ENCODE measurements around the gene DOCK4. TPM values are rescaled to one million over a fixed set of nuclear protein-coding genes. Genes with fewer than 3 reads are reported as not detected.

DOCK4 gene
- total RNA-seq, 4 donors from 2014 or later = 8.2 to 9.0 (median 8.6) TPM

DNA sequence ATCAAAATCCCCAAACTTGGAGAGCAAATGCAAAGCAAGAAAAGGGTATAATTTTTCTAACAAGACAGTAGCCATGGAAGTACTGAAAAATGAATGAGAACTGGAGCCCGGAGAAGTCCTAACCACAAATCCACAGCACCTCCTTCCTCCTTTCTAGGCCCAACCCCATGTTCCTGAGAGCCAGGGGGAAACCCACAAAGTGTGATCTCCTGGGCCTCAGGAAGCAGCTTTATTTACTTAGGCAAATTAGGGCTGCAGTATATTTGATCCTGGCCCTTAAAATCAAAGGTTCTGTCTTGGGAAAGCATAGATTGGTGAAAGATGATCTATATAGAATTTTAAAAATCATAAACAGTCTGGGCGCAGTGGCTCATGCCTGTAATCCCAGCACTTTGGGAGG, 103.0 kb downstream of the DOCK4 start:
- intact Hi-C loops (cut with DNase I; ENCODE audit: low total_unique reads) = no loop called here
- WGBS, 2 donors = 79 to 80% methylated on average over 2 of the region's 2 CpGs
- no peak overlapping the region for H3K4me3 ChIP-seq (ENCODE audit: low read depth, poor library complexity, severe bottlenecking)
- no peak for TF ChIP-seq POLR2A (IDR thresholded peaks at IDR 0.05)
- TF ChIP-seq, protein P1, sequence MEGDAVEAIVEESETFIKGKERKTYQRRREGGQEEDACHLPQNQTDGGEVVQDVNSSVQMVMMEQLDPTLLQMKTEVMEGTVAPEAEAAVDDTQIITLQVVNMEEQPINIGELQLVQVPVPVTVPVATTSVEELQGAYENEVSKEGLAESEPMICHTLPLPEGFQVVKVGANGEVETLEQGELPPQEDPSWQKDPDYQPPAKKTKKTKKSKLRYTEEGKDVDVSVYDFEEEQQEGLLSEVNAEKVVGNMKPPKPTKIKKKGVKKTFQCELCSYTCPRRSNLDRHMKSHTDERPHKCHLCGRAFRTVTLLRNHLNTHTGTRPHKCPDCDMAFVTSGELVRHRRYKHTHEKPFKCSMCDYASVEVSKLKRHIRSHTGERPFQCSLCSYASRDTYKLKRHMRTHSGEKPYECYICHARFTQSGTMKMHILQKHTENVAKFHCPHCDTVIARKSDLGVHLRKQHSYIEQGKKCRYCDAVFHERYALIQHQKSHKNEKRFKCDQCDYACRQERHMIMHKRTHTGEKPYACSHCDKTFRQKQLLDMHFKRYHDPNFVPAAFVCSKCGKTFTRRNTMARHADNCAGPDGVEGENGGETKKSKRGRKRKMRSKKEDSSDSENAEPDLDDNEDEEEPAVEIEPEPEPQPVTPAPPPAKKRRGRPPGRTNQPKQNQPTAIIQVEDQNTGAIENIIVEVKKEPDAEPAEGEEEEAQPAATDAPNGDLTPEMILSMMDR (IDR thresholded peaks at IDR 0.05) = no peak
- no peak for DNase-seq (ENCODE audit: low spot score in 2 of 2)

DNA sequence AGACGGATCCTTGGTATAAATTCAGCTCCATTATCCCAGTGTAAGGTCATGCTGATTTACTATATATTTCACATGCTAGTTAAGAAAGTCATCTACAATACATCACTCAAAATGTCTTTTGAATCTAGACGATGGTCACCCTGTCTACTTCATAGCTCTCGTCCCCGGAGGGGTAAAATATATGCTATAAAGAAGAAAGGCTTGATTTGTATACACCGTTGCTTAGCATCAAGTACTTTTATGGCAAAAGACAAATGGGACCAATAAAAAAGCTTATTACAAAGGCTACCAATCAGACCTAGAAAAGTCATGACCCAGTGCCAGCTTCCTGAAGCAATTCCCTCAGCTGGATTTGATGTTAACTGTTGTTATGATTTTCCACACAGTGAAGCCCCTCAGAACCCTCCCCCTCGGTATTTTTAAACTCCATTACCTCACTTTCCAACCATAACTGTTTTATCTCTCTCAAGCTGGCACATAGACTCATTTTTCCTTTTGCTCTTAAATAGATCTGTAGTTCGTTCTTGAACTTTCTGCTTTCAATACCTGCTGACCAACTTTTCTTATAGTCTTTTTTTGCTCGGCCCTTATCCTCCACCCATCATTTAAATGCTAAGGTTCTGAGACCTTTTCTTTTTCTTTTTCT, 104.9 kb downstream of the DOCK4 start:
- intact Hi-C loops (cut with DNase I; ENCODE audit: low total_unique reads) = no loop called here
- TF ChIP-seq POLR2A (IDR thresholded peaks at IDR 0.05) = no peak
- TF ChIP-seq, protein P1 (IDR thresholded peaks at IDR 0.05) = no peak

DNA sequence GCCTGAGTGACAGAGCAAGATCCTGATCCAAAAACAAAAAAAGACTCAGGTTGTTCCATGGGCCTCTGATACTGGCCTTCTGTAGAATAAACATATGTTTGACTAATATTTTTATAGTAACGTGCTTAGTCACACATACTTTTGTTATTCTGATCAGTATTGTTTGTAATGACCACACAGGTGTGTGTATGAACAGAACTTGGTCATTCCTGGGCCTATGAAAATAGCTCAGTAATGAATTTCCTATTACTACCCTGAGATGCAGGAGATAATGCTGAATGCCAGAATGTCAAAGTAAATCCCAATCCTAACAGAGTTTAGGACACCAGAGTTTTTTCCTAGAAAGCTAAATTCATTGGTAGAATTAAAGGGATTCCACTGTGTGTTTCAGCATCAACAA, 108.7 kb downstream of the DOCK4 start:
- intact Hi-C loops (cut with DNase I; ENCODE audit: low total_unique reads) = no loop called here
- no peak for TF ChIP-seq POLR2A (IDR thresholded peaks at IDR 0.05)
- TF ChIP-seq, protein P1 (IDR thresholded peaks at IDR 0.05) = no peak
- 89 to 90% methylated on average over 1 of the region's 1 CpG for WGBS, 2 donors
- DNase-seq (ENCODE audit: low spot score in 2 of 2) = no peak
- no peak overlapping the region for H3K4me3 ChIP-seq (ENCODE audit: low read depth, poor library complexity, severe bottlenecking)

More for the DNA sequence above, 104.9 kb downstream of the DOCK4 start:
- WGBS, 2 donors = 63 to 65% methylated on average over 8 of the region's 8 CpGs
- no peak for DNase-seq (ENCODE audit: low spot score in 2 of 2)
- no peak overlapping the region for H3K4me3 ChIP-seq (ENCODE audit: low read depth, poor library complexity, severe bottlenecking)

DNA sequence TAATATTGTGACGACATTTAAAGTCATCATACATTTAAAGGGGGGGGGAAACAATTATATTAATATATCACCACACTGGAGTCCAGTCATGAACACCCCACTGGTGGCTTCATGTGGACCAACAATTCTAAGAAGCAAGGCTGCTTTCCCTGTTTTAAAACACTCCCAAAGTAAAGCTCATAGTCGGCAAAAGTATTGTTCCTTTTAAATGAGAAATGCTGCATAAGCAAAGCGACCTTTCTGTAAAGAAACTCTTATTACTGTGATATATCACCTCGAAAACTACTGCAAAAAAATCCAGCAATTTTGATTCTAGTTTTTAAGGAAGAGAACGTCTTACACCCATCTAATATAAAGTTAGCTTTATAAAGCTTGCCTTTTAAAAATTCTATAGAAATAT, 112.8 kb downstream of the DOCK4 start:
- intact Hi-C loops (cut with DNase I; ENCODE audit: low total_unique reads) = no loop called here
- DNase-seq (ENCODE audit: low spot score in 2 of 2) = no peak
- 92 to 93% methylated on average over 5 of the region's 5 CpGs for WGBS, 2 donors
- TF ChIP-seq POLR2A (IDR thresholded peaks at IDR 0.05) = no peak
- TF ChIP-seq, protein P1 (IDR thresholded peaks at IDR 0.05) = no peak
- H3K4me3 ChIP-seq (ENCODE audit: low read depth, poor library complexity, severe bottlenecking) = no peak overlapping the region

DNA sequence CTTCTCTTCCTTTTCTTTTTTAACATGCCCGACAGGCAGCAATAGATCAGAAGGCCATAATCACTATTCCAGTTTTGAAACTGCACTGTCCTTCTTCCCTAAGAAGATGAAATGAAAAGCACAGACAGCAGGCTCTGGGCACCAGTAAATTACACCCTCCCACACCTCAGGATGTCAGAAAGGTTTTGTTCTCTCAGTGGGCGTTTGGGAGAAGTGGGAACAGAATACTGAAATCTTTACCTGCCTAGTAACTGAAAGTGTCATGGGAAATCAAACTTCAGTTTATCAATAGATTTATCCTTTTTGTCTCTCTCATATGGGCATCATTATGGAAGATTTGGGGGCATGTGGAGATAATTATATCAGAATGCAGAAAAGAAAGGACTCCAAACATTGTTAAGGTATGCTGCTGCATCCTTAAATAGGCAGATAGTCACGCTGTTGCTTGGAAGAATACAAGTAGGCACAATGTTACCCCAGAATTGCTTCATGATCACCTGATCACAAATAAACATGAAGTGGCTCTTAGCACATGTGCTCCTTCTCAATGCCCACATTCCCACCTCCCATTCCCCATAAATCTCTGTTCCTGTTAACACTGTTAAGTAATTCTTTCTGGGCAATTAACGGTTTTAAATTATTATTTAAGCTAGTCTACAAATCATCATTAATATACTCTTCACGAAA, 113.3 kb downstream of the DOCK4 start:
- intact Hi-C loops (cut with DNase I; ENCODE audit: low total_unique reads) = no loop called here
- no peak overlapping the region for H3K4me3 ChIP-seq (ENCODE audit: low read depth, poor library complexity, severe bottlenecking)
- no peak for TF ChIP-seq POLR2A (IDR thresholded peaks at IDR 0.05)
- TF ChIP-seq, protein P1 (IDR thresholded peaks at IDR 0.05) = no peak
- DNase-seq (ENCODE audit: low spot score in 2 of 2) = no peak
- 77 to 84% methylated on average over 5 of the region's 5 CpGs for WGBS, 2 donors
